ENCODE measurements around the gene STAT2.
A peak's percentile ranks its signal among the peaks of the same experiment; 100 is the strongest.

DNA sequence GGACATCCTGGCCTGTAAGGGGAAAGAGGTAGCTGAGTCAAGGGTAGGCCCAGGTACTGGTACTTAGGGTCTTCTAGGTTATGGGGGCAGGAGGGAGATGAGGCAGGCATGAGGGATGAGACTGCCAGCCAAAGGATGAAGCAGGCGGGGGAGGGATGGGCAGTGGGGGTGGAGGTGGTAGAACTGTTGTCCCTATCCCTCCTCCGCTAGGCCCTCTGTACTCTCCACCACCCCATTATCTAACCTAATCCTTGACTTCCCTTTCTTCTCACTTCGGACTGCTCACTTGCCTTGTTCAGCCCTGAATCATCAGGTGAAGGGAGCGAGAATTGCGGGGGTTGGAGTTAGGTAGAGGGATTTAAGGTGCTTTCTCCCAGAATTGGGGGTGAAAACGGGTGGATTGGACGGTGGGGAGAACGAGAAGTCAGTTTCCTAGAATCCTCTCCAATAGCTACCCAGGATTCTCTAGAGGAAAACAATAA, 26.7 kb downstream of the STAT2 start:
- no peak for TF ChIP-seq SMC3 (IDR thresholded peaks at IDR 0.05; ENCODE audit: borderline replicate concordance, low read length)
- TF ChIP-seq, protein P1, sequence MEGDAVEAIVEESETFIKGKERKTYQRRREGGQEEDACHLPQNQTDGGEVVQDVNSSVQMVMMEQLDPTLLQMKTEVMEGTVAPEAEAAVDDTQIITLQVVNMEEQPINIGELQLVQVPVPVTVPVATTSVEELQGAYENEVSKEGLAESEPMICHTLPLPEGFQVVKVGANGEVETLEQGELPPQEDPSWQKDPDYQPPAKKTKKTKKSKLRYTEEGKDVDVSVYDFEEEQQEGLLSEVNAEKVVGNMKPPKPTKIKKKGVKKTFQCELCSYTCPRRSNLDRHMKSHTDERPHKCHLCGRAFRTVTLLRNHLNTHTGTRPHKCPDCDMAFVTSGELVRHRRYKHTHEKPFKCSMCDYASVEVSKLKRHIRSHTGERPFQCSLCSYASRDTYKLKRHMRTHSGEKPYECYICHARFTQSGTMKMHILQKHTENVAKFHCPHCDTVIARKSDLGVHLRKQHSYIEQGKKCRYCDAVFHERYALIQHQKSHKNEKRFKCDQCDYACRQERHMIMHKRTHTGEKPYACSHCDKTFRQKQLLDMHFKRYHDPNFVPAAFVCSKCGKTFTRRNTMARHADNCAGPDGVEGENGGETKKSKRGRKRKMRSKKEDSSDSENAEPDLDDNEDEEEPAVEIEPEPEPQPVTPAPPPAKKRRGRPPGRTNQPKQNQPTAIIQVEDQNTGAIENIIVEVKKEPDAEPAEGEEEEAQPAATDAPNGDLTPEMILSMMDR (IDR thresholded peaks at IDR 0.05 in 2 of 3, conservative IDR thresholded peaks at IDR 0.05 in 1 of 3; ENCODE audit: control insufficient read depth in 2 of 3, extremely low read depth in 1 of 3, insufficient read depth in 1 of 3, low read depth in 3 of 3, low read length in 3 of 3), result no peak
- peak; percentile 22; the same call in 1 of the 2 replicates for TF ChIP-seq POLR2A (IDR thresholded peaks at IDR 0.05; ENCODE audit: low read depth, low read length)
- no peak for TF ChIP-seq RFX5 (IDR thresholded peaks at IDR 0.05; ENCODE audit: low read depth, low read length)
- no peak for TF ChIP-seq ZNF384 (IDR thresholded peaks at IDR 0.05; ENCODE audit: borderline replicate concordance, low read depth, low read length)
- TF ChIP-seq ZSCAN29 (IDR thresholded peaks at IDR 0.05), result no peak

Data from GM12878 (cell line).